ENCODE data around the gene MSH4.
"Not testable (repeated sequence)": the region's sequence is repeated elsewhere in the genome, so short reads cannot be mapped to it uniquely, and the experiment has no call there.

The MSH4 gene

GRCh38 chr1:75796376-75797272 is at the start of gene MSH4:
Gene MSH4, plus strand, starts transcription at chr1:75796882. Its CDS starts 104 bp downstream, at chr1:75796986.
- in situ Hi-C loops (cut with MboI; ENCODE audit: low sequenced_read_pairs), result no loop called here

DNA sequence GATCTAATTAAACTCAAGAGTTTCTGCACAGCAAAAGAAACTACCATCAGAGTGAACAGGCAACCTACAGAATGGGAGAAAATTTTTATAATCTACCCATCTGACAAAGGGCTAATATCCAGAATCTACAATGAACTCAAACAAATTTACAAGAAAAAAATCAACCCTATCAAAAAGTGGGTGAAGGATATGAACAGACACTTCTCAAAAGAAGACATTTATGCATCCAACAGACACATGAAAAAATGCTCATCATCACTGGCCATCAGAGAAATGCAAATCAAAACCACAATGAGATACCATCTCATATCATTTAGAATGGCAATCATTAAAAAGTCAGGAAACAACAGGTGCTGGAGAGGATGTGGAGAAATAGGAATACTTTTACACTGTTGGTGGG is 39.5 kb upstream of the MSH4 start:
- in situ Hi-C loops (cut with MboI; ENCODE audit: low sequenced_read_pairs), result not testable (repeated sequence)

- in situ Hi-C loops (cut with MboI; ENCODE audit: low sequenced_read_pairs), result not testable (repeated sequence)
Observed at GRCh38 chr1:75758543-75758942, 38.1 kb upstream of the MSH4 start.

GRCh38 chr1:75764057-75764655 is 32.5 kb upstream of the MSH4 start:
- in situ Hi-C loops (cut with MboI; ENCODE audit: low sequenced_read_pairs), result no loop called here

- in situ Hi-C loops (cut with MboI; ENCODE audit: low sequenced_read_pairs), result no loop called here
Observed at GRCh38 chr1:75765697-75766355, 30.9 kb upstream of the MSH4 start.

DNA sequence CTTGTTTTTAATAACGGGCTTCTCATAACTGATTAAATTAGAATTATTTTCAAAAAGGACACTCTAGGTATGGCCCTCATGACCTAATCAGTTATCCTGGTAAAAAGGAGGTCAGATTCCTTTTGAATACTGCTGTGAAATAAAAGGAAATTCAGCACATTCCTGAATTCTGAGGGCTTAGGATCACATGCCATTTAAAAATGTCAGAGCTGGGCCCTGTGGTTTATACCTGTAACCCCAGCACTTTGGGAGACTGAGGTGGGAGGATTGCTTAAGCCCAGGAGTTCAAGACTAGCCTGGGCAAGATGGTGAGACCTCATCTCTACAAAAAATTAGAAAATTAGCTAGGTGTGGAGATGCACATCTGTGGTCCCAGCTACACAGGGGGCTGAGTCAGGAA is 28.7 kb upstream of the MSH4 start:
- in situ Hi-C loops (cut with MboI; ENCODE audit: low sequenced_read_pairs), result no loop called here

GRCh38 chr1:75770761-75771160 is 25.9 kb upstream of the MSH4 start:
- in situ Hi-C loops (cut with MboI; ENCODE audit: low sequenced_read_pairs), result no loop called here

DNA sequence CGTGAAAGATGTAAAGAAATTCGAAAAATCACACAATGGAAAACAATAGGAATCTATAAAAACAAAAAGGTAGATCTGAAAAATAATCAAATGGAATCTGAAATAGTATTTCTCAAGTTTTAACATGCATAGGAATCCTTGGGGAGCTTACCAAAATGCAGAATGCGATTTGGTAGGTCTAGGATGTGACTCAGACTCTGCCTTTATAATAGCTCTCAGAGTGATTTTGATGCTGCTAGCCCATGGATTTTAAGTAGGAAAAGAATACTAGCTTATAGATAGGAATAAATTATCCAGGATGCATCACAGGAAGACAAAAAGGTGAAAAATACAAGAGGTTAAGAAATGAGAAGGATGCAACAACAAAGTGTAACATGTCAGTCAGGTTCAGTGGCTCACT is 24.7 kb upstream of the MSH4 start:
- in situ Hi-C loops (cut with MboI; ENCODE audit: low sequenced_read_pairs), result no loop called here

DNA sequence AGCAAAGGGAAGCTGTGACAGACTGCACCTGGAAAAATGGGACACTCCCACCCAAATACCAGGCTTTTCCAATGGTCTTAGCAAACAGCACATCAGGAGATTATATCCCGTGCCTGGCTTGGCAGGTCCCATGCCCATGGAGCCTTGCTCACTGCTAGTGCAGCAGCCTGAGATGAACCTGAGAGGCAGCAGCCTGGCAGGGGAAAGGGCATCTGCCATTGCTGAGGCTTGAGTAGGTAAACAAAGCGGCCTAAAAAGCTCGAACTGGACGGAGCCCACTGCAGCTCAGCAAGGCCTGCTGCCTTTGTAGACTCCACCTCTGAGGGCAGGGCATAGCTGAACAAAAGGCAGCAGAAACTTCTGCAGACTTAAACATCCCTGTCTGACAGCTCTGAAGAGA is 18.9 kb upstream of the MSH4 start:
- in situ Hi-C loops (cut with MboI; ENCODE audit: low sequenced_read_pairs), result not testable (repeated sequence)

- in situ Hi-C loops (cut with MboI; ENCODE audit: low sequenced_read_pairs), result not testable (repeated sequence)
Observed at GRCh38 chr1:75778694-75779093, 18.0 kb upstream of the MSH4 start.

DNA sequence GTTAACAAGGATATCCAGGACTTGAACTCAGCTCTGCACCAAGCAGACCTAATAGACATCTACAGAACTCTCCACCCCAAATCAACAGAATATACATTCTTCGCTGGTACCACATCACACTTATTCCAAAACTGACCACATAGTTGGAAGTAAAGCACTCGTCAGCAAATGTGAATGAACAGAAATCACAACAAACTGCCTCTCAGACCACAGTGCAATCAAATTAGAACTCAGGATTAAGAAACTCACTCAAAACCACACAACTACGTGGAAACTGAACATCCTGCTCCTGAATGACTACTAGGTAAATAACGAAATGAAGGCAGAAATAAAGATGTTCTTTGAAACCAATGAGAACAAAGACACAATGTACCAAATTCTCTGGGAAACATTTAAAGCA is 16.5 kb upstream of the MSH4 start:
- in situ Hi-C loops (cut with MboI; ENCODE audit: low sequenced_read_pairs), result not testable (repeated sequence)

GRCh38 chr1:75783920-75784319 is 12.8 kb upstream of the MSH4 start:
- in situ Hi-C loops (cut with MboI; ENCODE audit: low sequenced_read_pairs), result not testable (repeated sequence)

- in situ Hi-C loops (cut with MboI; ENCODE audit: low sequenced_read_pairs), result no loop called here
Observed at GRCh38 chr1:75785320-75785982, 11.2 kb upstream of the MSH4 start.

DNA sequence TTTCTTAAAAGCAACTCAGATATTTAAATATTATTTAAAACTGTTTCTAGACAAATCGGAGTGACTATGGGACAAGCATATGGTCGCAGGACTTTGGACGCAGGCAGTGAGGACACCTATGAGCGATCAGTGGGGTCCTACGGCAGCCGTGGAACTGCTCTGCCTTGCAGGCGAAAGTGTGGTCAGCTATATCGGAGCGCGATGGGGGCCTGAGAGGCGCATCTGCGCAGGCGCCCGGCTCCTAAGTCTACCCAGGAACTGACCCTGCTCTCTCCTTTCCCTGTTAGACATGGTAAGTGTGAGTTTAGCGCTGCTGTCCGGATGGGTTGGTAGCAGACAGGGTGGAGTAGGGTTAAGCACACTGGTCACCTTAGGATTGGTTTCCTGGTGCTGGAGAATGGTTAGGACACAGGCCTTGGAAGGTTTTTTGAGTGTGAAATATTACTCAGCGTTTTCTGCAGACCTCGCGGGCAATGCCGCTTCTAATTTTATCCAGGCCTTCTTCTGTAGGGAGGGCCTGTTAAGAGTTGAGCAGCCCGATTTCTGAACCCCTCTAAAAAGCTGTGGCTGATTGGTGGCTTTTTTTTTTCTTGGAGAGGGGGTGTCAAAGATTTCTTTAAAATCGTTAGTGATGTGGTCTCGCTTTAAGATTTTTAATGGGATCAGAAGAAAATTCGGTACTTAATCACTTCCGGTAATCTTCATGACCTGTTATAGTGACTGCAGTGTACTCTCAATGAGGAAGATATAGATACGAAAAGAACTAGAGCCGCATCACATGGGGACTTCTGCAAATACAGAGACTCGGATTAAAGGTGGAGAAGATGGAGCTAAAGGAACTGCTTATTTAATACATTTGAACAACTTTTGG is 10.5 kb upstream of the MSH4 start, which contains the start of gene RABGGTB:
RABGGTB (plus strand) TSS at position 274 of the 871 bp plus-strand sequence; CDS start at position 290, 16 bp downstream.
- in situ Hi-C loops (cut with MboI; ENCODE audit: low sequenced_read_pairs), result no loop called here

GRCh38 chr1:75786901-75787493 is 9.7 kb upstream of the MSH4 start:
- in situ Hi-C loops (cut with MboI; ENCODE audit: low sequenced_read_pairs), result no loop called here

- in situ Hi-C loops (cut with MboI; ENCODE audit: low sequenced_read_pairs), result no loop called here
Observed at GRCh38 chr1:75787524-75787923, 9.2 kb upstream of the MSH4 start.

DNA sequence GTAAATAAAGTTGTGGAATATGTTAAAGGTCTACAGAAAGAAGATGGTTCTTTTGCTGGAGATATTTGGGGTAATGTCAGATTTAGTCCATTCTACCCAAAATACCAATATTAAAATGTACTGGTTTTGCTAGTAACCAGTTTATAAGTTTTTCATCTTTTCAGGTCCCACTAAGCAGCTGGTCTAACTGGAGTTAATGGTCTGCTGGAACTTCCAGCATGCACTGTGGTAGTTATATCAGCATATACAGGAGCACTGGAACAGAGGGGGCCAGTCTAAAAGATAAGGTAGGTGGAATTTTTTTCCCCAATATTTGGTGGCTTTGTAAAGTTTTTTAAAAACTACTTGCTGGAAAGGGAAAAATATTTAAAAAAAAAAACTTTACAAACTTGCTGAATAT is 6.7 kb upstream of the MSH4 start:
- in situ Hi-C loops (cut with MboI; ENCODE audit: low sequenced_read_pairs), result no loop called here

- in situ Hi-C loops (cut with MboI; ENCODE audit: low sequenced_read_pairs), result no loop called here
Observed at GRCh38 chr1:75791022-75791421, 5.7 kb upstream of the MSH4 start.

DNA sequence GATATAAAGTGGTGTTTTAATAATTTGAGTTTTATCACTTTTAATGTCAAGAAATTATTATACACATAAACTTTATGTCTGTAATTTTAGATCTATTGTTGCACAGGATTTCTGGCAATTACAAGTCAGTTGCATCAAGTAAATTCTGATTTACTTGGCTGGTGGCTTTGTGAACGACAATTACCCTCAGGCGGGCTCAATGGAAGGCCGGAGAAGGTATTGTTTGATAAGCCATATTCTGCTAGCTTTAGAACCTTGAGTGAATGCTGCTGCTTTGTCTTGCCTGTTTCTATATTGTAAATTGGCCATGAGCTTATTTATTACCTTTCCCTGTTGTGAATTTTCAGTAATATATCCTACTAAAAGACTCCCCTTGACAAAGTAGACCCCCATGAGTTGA is 4.6 kb upstream of the MSH4 start:
- in situ Hi-C loops (cut with MboI; ENCODE audit: low sequenced_read_pairs), result no loop called here

DNA sequence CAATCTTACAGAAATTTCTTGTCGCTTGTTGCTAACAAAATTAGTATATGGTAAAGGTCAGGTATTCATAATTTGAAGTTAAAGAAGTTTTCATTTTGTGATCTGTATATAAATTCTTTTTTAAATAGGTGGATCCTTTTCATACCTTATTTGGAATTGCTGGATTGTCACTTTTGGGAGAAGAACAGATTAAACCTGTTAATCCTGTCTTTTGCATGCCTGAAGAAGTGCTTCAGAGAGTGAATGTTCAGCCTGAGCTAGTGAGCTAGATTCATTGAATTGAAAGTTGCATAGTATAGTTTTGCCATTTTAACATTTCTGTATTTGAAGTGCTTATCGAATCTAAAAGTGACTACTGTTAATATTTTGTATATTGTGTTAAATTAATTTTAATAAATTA is 2.3 kb upstream of the MSH4 start:
- in situ Hi-C loops (cut with MboI; ENCODE audit: low sequenced_read_pairs), result no loop called here
